HAP-1 (cell line): Measurements from ENCODE around the gene RYR1.
A peak's percentile ranks its signal among the peaks of the same experiment; 100 is the strongest.
"Not testable (repeated sequence)": the region's sequence is repeated elsewhere in the genome, so short reads cannot be mapped to it uniquely, and the experiment has no call there.

Experiments used
- DNase-seq, 2 experiments: peaks; one replicate each; pipeline ENCODE4 v3.0.0-alpha.2; 2016 to 2020; ENCODE audit warnings: low spot score in 2 of 2
- H3K27me3 ChIP-seq: fragments of 250-450 bp; sonication (Bioruptor Pico); 2 replicates; pipeline ENCODE4 v1.5.1; 2020; ENCODE audit warnings: low read depth, mild to moderate bottlenecking, moderate library complexity
- H3K36me3 ChIP-seq: fragments of 250-450 bp; sonication (Bioruptor Pico); replicated peaks from 2 replicates; pipeline ENCODE4 v1.5.1; 2020; ENCODE audit warnings: mild to moderate bottlenecking
- H3K4me1 ChIP-seq: fragments of 250-450 bp; sonication (Bioruptor Pico); 2 replicates; pipeline ENCODE4 v1.5.1; 2020; ENCODE audit warnings: mild to moderate bottlenecking
- H3K4me3 ChIP-seq: fragments of 250-450 bp; sonication (Bioruptor Pico); 2 replicates; pipeline ENCODE4 v1.5.1; 2020; ENCODE audit warnings: mild to moderate bottlenecking, moderate library complexity
- H3K9me3 ChIP-seq: fragments of 250-450 bp; sonication (Bioruptor Pico); 2 replicates; pipeline ENCODE4 v1.5.1; 2020; ENCODE audit warnings: mild to moderate bottlenecking, moderate library complexity
- in situ Hi-C: fragments of 300-500 bp; cut with MboI; formaldehyde crosslinking; loops from 3 replicates; pipeline ENCODE4 v1.14.3; 2020; ENCODE audit warnings: low sequenced_read_pairs, inconsistent platforms, mixed read lengths

Gene RYR1

GRCh38 chr19:38517980-38518379 lies 84.5 kb downstream of the RYR1 start:
- H3K4me1 ChIP-seq, H3K9me3 ChIP-seq, DNase-seq, H3K36me3 ChIP-seq, H3K27me3 ChIP-seq, H3K4me3 ChIP-seq: not testable (repeated sequence)
- in situ Hi-C loops = loop anchor here (5.0 kb wide), 1 partner anchor 114 kb away; no protein-coding TSS in a partner anchor

DNA sequence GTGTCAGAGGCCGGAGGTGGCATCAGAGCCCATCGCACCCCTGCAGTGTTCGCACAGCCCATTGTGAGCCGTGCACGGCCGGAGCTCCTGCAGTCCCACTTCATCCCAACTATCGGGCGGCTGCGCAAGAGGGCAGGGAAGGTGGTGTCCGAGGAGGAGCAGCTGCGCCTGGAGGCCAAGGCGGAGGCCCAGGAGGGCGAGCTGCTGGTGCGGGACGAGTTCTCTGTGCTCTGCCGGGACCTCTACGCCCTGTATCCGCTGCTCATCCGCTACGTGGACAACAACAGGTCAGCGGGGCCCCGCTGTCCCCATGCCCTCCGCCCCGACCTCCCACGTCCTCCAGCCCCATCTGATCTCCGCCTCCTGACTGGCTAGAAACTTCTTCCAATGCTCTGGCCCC lies 85.7 kb downstream of the RYR1 start:
- Histone ChIP-seq H3K4me1 (peaks cover 4% of the 10 kb centered on the region), H3K36me3 (no peaks in the 10 kb centered on the region), H3K4me3 (no peak overlapping the region), H3K27me3 (no peaks in the 10 kb centered on the region), H3K9me3 (no peaks in the 10 kb centered on the region)
- no peak for DNase-seq
- in situ Hi-C loops = loop anchor here (5.0 kb wide), 1 partner anchor 113 kb away; no protein-coding TSS in a partner anchor

GRCh38 chr19:38519988-38520387 lies 86.5 kb downstream of the RYR1 start:
- DNase-seq = no peak
- H3K4me1 ChIP-seq = no peaks in the 10 kb centered on the region; the same call in 1 of the 2 replicates
- no peaks in the 10 kb centered on the region for H3K36me3 ChIP-seq
- in situ Hi-C loops = loop anchor here (5.0 kb wide), 1 partner anchor 112 kb away; no protein-coding TSS in a partner anchor
- no peaks in the 10 kb centered on the region for H3K27me3 ChIP-seq
- no peaks in the 10 kb centered on the region for H3K9me3 ChIP-seq
- H3K4me3 ChIP-seq = no peak overlapping the region

DNA sequence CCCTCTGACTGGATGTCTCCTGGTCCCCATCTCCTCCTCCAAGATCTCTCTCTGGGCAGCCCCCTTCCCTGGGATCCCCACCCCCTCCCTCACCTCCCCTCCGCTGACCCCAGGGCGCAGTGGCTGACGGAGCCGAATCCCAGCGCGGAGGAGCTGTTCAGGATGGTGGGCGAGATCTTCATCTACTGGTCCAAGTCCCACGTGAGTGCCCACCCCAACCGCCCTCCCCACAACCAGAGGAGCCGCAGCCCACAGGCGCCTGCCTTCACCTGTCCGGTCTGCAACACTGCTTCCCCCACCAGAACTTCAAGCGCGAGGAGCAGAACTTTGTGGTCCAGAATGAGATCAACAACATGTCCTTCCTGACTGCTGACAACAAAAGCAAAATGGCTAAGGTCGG lies 89.4 kb downstream of the RYR1 start:
- Histone ChIP-seq H3K9me3 (no peaks in the 10 kb centered on the region), H3K4me3 (no peak overlapping the region), H3K4me1 (no peaks in the 10 kb centered on the region), H3K27me3 (no peaks in the 10 kb centered on the region), H3K36me3 (no peaks in the 10 kb centered on the region)
- DNase-seq = no peak
- in situ Hi-C loops = no loop called here

- Histone ChIP-seq H3K4me3 (no peak overlapping the region), H3K4me1 (no peaks in the 10 kb centered on the region), H3K9me3 (no peaks in the 10 kb centered on the region), H3K36me3 (no peaks in the 10 kb centered on the region), H3K27me3 (no peaks in the 10 kb centered on the region)
- DNase-seq = no peak
- in situ Hi-C loops = no loop called here
Measured at GRCh38 chr19:38523319-38523718, 89.8 kb downstream of the RYR1 start.

DNA sequence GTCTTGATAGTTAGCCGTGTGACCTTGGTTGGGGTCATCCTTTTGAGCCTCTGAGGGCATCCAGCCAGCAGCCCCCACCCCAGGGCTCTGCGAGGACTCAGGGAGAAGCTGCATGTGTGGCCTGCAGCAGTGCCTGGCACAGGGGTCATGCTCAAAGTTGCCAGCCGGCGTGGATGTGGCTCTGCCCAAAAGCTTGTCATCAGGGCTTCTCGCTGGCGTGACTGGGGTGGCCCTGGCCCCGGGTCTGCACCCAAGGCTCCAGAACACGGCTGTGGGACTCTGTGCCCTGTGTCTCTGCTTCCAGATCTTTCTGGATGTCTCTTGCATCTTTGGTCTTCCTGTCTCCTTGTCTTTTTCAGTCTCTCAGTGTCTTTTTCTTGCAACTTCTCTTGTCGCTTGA lies 90.9 kb downstream of the RYR1 start:
- no peak for DNase-seq
- Histone ChIP-seq H3K4me1 (peaks cover 6% of the 10 kb centered on the region), H3K9me3 (no peaks in the 10 kb centered on the region), H3K4me3 (no peak overlapping the region), H3K27me3 (no peaks in the 10 kb centered on the region), H3K36me3 (no peaks in the 10 kb centered on the region)
- in situ Hi-C loops = no loop called here

- H3K4me3 ChIP-seq = no peak overlapping the region
- no peak for DNase-seq
- no peaks in the 10 kb centered on the region for H3K27me3 ChIP-seq
- peaks cover 11% of the 10 kb centered on the region for H3K4me1 ChIP-seq
- in situ Hi-C loops = no loop called here
- H3K9me3 ChIP-seq = no peaks in the 10 kb centered on the region
- H3K36me3 ChIP-seq = no peaks in the 10 kb centered on the region
Measured at GRCh38 chr19:38524994-38525634, 91.6 kb downstream of the RYR1 start.

DNA sequence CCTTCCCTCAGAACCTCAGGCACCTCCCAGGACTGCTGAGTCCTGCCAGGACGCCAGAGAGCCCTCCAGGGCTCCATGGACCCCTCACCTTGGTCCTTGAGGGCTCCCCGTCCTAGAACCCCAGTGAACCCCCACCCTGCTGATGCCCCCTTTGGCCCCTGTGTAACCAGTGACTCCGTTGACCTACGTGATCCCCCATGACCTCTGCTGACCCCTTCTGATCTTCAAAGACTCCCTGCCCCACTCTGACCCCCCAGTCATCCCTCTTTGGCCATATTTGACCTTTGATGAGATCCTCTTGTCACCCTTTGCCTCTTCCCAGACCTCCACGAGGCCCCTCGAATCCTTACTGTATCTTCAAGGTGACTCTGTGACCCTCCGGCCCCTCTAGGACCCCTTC lies 92.9 kb downstream of the RYR1 start:
- in situ Hi-C loops = no loop called here
- H3K27me3 ChIP-seq = no peaks in the 10 kb centered on the region
- H3K36me3 ChIP-seq = no peaks in the 10 kb centered on the region
- no peak overlapping the region for H3K4me3 ChIP-seq
- H3K9me3 ChIP-seq = no peaks in the 10 kb centered on the region
- no peak for DNase-seq
- peaks cover 11% of the 10 kb centered on the region for H3K4me1 ChIP-seq

DNA sequence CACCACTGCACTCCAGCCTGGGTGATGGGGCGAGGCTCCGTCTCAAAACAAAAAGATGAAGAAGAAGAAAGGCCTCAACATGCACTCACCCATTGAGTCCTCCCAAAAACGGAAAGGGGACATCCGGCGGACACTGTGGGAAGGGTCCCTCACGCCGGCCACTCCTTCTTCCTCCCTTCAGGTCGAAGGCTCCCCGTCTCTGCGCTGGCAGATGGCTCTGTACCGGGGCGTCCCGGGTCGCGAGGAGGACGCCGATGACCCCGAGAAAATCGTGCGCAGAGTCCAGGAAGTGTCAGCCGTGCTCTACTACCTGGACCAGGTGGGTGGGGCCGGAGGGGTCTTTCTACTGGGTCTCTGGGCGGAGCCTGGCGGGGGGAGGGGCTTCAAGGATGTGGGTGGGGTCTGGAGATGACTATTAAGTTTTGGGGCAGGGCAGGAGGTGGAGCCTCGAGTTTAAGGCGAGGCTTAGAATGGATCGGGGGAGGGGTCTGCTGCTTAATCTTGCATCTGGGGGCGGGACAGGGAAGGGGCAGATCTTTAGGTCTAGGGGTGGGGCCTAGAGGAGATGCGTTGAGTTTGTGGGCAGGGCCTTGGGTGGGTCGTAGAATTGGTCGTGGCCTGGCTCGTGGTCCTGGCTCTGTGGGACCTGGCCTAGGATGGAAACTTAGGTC lies 94.1 kb downstream of the RYR1 start:
- Histone ChIP-seq H3K4me3 (no peak overlapping the region), H3K27me3 (0 out of 2 replicates have a peak, but pooled peaks cover 2% of the 10 kb centered on the region), H3K36me3 (no peaks in the 10 kb centered on the region), H3K9me3 (no peaks in the 10 kb centered on the region), H3K4me1 (peaks cover 11% of the 10 kb centered on the region)
- peak in 1 of 2 experiments; percentile 62 for DNase-seq
- in situ Hi-C loops = no loop called here

DNA sequence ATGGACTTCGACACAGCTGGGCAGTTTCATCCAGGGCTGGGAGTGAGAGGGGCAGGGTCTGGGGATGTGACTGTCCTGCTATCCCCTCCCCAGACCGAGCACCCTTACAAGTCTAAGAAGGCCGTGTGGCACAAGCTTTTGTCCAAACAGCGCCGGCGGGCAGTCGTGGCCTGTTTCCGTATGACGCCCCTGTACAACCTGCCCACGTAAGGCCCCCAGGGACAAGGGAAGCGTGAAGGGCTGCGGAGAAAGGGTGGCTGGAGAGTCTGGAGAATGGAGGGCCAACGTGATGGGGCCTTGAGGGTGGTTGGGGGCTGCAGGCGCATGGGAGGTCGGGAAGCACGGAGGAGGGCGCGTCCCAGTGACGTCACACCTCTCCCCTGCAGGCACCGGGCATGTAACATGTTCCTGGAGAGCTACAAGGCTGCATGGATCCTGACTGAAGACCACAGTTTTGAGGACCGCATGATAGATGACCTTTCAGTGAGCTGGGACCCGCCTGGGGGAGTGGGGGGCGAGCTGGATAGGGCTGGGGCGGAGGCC lies 94.8 kb downstream of the RYR1 start:
- in situ Hi-C loops = no loop called here
- Histone ChIP-seq H3K4me1 (peaks cover 11% of the 10 kb centered on the region), H3K36me3 (no peaks in the 10 kb centered on the region), H3K27me3 (peaks cover 5% of the 10 kb centered on the region; the same call in 1 of the 2 replicates), H3K4me3 (no peak overlapping the region), H3K9me3 (no peaks in the 10 kb centered on the region)
- DNase-seq = no peak

DNA sequence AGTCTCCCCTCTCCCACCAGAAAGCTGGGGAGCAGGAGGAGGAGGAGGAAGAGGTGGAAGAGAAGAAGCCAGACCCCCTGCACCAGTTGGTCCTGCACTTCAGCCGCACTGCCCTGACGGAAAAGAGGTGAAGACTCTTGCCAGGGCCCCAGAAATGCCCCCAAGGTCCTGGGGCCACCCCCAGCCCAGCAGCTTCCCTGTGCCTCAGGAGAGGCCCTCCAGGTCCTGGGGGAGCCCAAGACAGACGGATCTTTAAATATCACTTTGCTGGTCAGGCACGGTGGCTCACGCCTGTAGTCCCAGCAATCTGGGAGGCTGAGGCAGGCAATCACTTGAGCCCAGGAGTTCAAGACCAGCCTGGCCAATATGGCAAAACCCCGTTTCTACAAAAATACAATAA lies 95.4 kb downstream of the RYR1 start:
- no peak for DNase-seq
- Histone ChIP-seq H3K36me3 (no peaks in the 10 kb centered on the region), H3K4me1 (peaks cover 11% of the 10 kb centered on the region), H3K4me3 (no peak overlapping the region), H3K27me3 (peaks cover 5% of the 10 kb centered on the region; the same call in 1 of the 2 replicates), H3K9me3 (no peaks in the 10 kb centered on the region)
- in situ Hi-C loops = no loop called here

DNA sequence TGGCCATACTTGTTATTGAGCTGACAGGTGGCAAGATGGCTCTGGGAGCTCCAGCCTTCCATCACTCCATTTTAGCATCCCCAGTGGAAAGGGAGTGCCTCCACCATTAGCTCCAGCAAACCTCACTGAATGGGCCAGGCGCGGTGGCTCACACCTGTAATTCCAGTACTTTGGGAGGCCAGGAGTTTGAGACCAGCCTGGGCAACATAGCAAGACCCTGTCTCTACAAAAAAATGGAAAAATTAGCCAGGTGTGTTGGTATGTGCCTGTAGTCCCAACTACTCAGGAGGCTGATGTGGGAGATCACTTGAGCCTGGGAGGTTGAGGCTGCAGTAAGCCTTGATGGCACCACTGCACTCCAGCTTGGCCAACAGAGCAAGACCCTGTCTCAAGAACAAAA lies 98.0 kb downstream of the RYR1 start:
- DNase-seq = no peak
- peaks cover 5% of the 10 kb centered on the region; the same call in 1 of the 2 replicates for H3K27me3 ChIP-seq
- no peak overlapping the region for H3K4me3 ChIP-seq
- in situ Hi-C loops = no loop called here
- peaks cover 11% of the 10 kb centered on the region for H3K4me1 ChIP-seq
- peaks cover 12% of the 10 kb centered on the region for H3K9me3 ChIP-seq
- H3K36me3 ChIP-seq = no peaks in the 10 kb centered on the region

DNA sequence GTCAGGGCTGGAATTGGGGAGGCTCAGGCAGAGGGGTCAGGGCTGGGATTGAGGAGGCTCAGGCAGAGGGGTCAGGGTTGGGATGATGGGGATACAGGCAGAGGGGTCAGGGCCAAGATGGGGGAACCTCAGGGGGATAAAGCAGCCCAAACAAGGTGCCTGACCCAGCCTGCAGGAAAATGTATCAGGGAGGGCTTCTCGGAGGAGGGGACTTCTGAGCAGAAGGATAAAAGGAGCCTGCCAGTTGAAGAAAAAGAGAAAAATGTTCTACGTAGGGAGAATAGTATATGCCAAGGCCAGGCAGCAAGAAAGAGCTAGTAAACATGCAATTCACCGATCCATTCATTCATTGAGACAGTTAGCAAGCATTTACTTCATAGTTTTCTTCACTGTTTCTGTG lies 99.4 kb downstream of the RYR1 start:
- in situ Hi-C loops = no loop called here
- peaks cover 11% of the 10 kb centered on the region for H3K4me1 ChIP-seq
- H3K4me3 ChIP-seq = no peak overlapping the region
- peaks cover 12% of the 10 kb centered on the region for H3K9me3 ChIP-seq
- no peak for DNase-seq
- peaks cover 5% of the 10 kb centered on the region; the same call in 1 of the 2 replicates for H3K27me3 ChIP-seq
- H3K36me3 ChIP-seq = no peaks in the 10 kb centered on the region

- Histone ChIP-seq H3K36me3 (no peaks in the 10 kb centered on the region), H3K27me3 (peaks cover 5% of the 10 kb centered on the region; the same call in 1 of the 2 replicates), H3K4me3 (no peak overlapping the region), H3K9me3 (peaks cover 12% of the 10 kb centered on the region), H3K4me1 (peaks cover 17% of the 10 kb centered on the region)
- in situ Hi-C loops = no loop called here
- DNase-seq = no peak
Measured at GRCh38 chr19:38534574-38534973, 101.1 kb downstream of the RYR1 start.
